ENCODE data around the gene FGGY.

The FGGY gene

GRCh38 chr1:59768792-59769735, 472.2 kb downstream of the FGGY start:
- DNase-seq (ENCODE audit: low spot score): no peak

GRCh38 chr1:59769736-59770095, 472.8 kb downstream of the FGGY start:
- DNase-seq (ENCODE audit: low spot score): no peak

DNA sequence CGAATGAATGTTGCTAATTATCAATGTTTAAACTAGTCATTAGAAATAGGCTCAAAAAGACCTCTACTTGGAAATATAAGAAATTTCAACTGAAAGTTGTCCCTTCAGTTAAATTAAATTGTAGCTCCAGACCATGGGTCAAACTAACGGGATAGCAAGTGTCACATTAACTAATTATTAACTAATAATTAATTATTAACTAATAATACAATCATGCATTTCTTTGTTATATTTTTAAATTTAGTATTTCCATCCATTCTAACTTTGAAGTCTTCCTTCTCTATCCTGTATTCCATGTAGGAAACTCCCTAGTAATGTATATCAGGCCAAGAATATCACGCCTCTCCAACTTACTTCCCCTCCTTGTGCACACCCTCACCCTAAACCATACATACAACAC, 474.5 kb downstream of the FGGY start:
- no peak for DNase-seq (ENCODE audit: low spot score)

GRCh38 chr1:59775480-59775879, 478.6 kb downstream of the FGGY start:
- DNase-seq (ENCODE audit: low spot score): no peak

DNA sequence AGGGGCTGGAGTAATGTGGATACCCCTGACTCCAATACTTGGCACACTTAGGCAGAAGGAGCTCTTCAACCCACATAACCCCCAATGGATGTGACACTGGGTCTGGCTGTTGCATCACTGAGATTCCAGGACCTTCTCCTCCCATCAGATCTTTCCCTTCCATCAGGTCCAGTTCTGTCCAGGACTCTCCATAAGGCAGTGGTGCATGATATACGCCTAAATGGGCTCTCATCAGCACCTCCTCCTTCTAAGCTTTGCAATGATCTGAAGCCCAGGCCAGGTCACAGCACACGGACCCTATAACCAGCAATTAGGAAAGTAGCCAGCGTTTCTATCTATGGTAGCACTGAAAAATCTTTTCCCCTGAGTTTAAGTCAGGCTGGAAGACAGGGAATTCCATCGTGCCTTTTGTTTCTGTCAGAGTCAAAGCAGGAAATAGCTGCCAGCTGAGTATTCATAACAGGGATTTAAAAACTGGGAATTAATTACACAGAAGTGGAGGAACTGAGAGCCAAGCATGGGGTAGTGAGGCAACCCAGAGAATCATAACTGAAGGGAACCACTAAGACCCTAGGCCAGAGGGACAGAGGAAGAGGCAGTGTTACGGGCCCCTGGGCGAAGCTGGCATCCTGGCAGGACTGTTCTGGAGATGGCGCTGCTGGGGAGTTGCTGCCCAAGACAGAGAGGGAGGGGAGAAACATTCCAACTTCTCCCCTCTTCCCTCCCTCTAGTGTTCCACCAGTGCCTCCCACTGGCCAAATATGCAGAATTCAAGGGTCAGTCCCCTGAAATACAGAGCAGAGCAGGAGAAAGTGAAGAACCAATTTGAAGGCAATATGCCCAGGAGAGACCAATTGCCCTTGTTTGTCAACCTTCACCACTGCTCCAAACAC, 480.3 kb downstream of the FGGY start:
- no peak for DNase-seq (ENCODE audit: low spot score)

- no peak for DNase-seq (ENCODE audit: low spot score)
These were observed 483.1 kb downstream of the FGGY start for GRCh38 chr1:59779949-59780348.

DNA sequence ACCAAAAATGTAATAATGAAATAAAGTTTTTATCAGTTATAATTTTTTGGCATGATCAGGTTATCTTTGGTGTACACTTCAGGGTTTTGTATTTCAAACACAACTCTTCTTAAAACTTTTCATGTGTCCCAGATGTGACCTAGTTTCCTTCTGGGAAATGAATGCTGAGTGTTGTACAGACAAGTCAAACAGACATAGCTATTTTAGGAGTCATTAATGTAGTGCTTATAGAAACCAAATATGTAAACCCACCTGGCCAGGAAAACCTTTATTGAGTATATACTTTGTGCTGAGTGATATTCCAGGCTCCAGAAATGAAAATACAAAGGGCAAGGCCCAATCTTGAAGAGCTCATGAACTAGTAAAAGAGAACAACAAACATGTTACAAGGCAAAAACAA, 491.9 kb downstream of the FGGY start:
- DNase-seq (ENCODE audit: low spot score): no peak

GRCh38 chr1:59798600-59798999, 501.7 kb downstream of the FGGY start:
- no peak for DNase-seq (ENCODE audit: low spot score)

DNA sequence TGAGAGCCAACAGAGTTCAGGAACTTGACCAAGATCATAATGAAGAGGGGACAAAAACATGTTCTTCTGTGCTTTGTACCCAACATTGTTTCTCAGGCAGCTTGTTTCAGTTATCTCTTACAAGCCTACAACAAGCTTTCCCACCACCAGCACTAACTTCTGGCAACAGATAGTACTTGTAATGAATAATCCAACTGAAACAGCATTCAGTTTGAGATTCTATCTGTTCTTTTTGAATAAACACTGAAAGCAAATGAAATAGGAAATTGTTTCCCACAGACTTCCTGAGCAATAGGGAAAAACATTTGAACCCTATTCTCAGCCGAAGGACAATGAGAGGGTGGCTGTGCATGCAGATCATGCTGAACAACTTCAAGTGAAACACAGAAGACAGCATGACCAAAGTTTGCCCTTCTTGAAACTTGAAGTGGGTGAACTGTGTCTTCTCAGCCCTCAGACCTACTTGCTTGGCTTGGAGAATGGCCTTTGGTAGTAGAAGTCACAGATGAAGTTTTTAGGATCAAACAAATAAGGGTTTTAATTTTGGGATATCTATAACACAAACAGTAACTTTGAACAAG, 506.7 kb downstream of the FGGY start:
- no peak for DNase-seq (ENCODE audit: low spot score)

GRCh38 chr1:59804301-59804700, 507.4 kb downstream of the FGGY start:
- DNase-seq (ENCODE audit: low spot score): no peak

GRCh38 chr1:59805554-59805953, 508.7 kb downstream of the FGGY start:
- no peak for DNase-seq (ENCODE audit: low spot score)

Measured in D341Med (cell line).